Tibial artery (tissue), 4 donors: ENCODE data around the gene HHAT.

ENCODE experiments used
- DNase-seq, 2 donors: peaks; one replicate each; pipeline ENCODE4 v3.0.0-alpha.2; 2019
- H3K27ac ChIP-seq, 2 donors: fragments of 200-600 bp; sonication (generic) in 1 of 2; 1 replicate in 1 of 2; 2 replicates in 1 of 2; pipeline ENCODE4 v1.5.1; 2018 to 2019; ENCODE audit warnings: mild to moderate bottlenecking in 1 of 2
- H3K27me3 ChIP-seq, 2 donors: fragments of 200-600 bp; sonication (generic) in 1 of 2; one replicate each; pipeline versions ENCODE4 v1.5.1 to v1.6.0; 2016 to 2019
- H3K36me3 ChIP-seq, 3 donors: fragments of 200-600 bp; sonication (generic) in 2 of 3; one replicate each; pipeline ENCODE4 v1.5.1; 2016 to 2019; ENCODE audit warnings: mild to moderate bottlenecking in 2 of 3
- H3K4me1 ChIP-seq, 4 donors: fragments of 200-600 bp; sonication (generic) in 2 of 4; 1 replicate in 3 of 4; 2 replicates in 1 of 4; pipeline ENCODE4 v1.5.1; 2016 to 2019
- H3K4me3 ChIP-seq, 2 donors: fragments of 200-600 bp; sonication (generic) in 1 of 2; 1 replicate in 1 of 2; 2 replicates in 1 of 2; pipeline ENCODE4 v1.5.1; 2018 to 2019; ENCODE audit warnings: mild to moderate bottlenecking in 2 of 2
- H3K9me3 ChIP-seq, 3 donors: fragments of 200-600 bp; sonication (generic) in 1 of 3; one replicate each; pipeline ENCODE4 v1.5.1; 2016 to 2019
- intact Hi-C: fragments of 100-400 bp; cut with DNase I; formaldehyde crosslinking; loops from one replicate; pipeline ENCODE4 v1.15.0; 2023; ENCODE audit warnings: low total_unique reads
- TF ChIP-seq, protein P1 (sequence below), 2 experiments: fragments of 200-600 bp in 1 of 2; fragments of 450-650 bp in 1 of 2; IDR thresholded peaks; one replicate each; pipeline ENCODE4 v1.5.1; 2017 to 2019; ENCODE audit warnings: antibody characterized with exemption in 2 of 2, mild to moderate bottlenecking in 1 of 2, moderate library complexity in 1 of 2

The HHAT gene

DNA sequence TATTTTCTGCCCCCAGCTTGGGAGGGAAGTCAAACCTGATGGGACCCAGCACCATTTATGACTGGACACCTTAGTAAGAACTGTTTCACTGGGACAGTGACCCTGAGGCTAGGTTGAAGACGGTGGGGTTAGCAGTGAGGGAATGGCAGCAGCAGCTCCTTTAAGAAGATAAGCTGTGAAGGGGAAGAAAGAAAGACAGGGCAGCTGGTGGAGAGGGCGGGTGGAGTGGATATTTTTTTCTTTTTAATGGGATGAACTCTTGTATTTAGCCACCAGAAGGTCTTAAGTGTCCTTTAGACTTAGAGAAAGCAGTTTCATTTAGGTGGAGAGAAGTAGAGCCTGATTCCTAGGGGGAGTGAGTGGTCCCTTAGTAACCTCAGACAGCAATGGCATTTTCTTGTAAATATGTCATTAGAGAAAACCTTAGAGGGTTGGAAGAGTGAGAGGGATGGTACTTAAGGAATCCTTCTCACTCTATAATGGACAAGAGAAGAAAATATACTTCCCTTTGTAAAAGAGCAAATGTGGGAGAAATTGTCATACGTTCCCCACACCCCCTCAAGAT lies 187.5 kb downstream of the HHAT start:
- no peak for DNase-seq
- intact Hi-C loops: no loop called here

DNA sequence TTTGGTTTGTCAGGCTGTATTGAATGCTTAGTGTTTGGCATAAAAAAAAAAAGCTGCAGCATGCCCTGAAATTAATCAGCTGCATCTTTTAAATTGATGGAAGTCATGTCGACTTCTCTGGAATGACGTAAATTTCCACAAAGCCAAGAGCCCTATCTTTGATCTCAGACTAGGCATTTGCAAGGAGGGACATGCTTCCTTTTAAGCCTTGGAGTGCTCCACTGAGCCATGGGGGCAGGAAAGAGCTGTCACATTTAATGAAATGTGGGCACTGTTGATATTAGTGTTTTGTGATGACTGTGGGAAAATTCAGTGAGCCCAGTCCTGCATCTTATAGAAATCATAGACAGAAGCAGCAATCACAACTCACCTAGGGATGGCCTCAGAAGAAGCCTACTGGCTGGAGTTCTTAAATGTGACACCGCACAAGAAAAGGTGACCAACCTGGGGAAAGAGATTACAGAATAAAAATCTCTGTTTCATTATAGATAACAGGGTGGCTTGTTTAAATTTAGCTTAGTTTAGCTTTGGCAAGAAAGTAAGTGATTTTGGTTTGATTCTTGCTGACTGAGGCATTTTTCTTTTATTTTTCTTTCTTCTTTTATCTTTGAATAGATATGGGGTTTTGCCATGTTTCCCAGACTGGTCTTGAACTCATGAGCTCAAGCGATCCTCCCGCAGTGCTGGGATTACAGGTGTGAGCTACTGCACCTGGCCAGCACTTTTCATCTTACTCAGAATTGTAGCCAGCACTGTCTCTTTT lies 188.2 kb downstream of the HHAT start:
- H3K36me3 ChIP-seq: no peaks in the 10 kb centered on the region
- no peak for DNase-seq
- no peaks in the 10 kb centered on the region for H3K4me1 ChIP-seq
- H3K27ac ChIP-seq: no peak overlapping the region
- H3K27me3 ChIP-seq: no peaks in the 10 kb centered on the region
- TF ChIP-seq, protein P1, sequence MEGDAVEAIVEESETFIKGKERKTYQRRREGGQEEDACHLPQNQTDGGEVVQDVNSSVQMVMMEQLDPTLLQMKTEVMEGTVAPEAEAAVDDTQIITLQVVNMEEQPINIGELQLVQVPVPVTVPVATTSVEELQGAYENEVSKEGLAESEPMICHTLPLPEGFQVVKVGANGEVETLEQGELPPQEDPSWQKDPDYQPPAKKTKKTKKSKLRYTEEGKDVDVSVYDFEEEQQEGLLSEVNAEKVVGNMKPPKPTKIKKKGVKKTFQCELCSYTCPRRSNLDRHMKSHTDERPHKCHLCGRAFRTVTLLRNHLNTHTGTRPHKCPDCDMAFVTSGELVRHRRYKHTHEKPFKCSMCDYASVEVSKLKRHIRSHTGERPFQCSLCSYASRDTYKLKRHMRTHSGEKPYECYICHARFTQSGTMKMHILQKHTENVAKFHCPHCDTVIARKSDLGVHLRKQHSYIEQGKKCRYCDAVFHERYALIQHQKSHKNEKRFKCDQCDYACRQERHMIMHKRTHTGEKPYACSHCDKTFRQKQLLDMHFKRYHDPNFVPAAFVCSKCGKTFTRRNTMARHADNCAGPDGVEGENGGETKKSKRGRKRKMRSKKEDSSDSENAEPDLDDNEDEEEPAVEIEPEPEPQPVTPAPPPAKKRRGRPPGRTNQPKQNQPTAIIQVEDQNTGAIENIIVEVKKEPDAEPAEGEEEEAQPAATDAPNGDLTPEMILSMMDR (IDR thresholded peaks at IDR 0.05): no peak
- no peak overlapping the region for H3K4me3 ChIP-seq
- H3K9me3 ChIP-seq: no peaks in the 10 kb centered on the region
- intact Hi-C loops: no loop called here

More for the DNA sequence above, 187.5 kb downstream of the HHAT start:
- H3K36me3 ChIP-seq: no peaks in the 10 kb centered on the region
- no peaks in the 10 kb centered on the region for H3K27me3 ChIP-seq
- TF ChIP-seq, protein P1 (IDR thresholded peaks at IDR 0.05): no peak
- no peaks in the 10 kb centered on the region for H3K9me3 ChIP-seq
- no peaks in the 10 kb centered on the region for H3K4me1 ChIP-seq
- H3K4me3 ChIP-seq: no peak overlapping the region
- H3K27ac ChIP-seq: no peak overlapping the region

DNA sequence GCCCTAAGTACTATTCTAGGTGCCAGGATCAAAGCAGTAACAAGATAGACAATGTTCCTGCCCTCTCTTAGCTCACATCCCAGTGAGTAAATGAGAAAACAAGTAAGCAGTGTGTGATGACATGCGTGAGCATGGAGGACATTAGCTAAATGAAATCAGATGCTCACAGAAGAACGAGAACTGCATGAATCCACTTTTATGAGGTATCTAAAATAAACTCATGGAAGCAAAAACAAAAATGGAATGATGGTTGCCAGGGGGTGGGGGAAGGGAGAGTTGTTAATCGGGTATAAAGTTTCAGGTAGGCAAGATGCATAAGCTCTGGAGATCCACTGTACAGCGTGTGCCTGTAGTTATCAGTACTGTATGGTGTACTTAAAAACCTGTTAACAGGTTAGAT lies 195.1 kb downstream of the HHAT start:
- no peak for DNase-seq
- TF ChIP-seq, protein P1 (IDR thresholded peaks at IDR 0.05): no peak
- Histone ChIP-seq H3K27ac (no peak overlapping the region), H3K4me1 (no peaks in the 10 kb centered on the region), H3K27me3 (no peaks in the 10 kb centered on the region), H3K36me3 (no peaks in the 10 kb centered on the region), H3K4me3 (no peak overlapping the region), H3K9me3 (no peaks in the 10 kb centered on the region)
- intact Hi-C loops: no loop called here

DNA sequence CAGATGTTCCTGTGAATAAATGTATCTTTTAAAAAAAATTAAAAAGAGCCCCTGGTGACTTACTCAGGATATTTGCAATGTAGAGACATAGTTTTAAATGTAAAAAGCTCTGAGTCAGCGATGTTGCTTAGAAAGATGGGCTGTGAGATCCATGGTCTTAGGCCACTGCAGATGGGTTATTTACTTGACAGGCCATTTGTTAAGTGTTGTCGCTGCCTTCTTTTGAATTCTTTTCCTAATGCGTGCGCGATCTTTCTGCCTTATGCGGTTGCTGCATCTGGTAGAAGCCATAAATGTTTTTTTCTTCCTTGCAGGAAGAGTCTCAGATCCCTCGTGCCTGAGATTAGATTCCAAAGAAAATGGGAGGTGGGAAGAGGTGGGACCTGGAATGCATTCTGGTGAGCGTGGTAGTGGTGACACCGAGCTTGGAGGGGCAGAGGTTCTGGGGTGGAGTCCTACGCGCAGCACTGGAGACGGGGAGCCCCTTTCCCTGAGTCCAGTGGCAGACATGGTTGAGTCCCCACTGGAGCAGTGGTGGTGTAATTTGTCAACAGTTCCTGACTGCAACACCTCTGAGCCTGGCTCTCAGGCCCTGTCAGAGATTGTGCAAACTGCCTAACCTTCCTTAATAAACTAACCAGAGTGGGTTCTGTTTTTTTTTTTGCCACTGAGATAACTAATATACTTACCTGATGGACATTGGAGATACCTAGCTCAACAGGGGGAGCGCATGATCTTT lies 197.2 kb downstream of the HHAT start:
- TF ChIP-seq, protein P1 (IDR thresholded peaks at IDR 0.05): no peak
- no peaks in the 10 kb centered on the region for H3K36me3 ChIP-seq
- intact Hi-C loops: no loop called here

DNA sequence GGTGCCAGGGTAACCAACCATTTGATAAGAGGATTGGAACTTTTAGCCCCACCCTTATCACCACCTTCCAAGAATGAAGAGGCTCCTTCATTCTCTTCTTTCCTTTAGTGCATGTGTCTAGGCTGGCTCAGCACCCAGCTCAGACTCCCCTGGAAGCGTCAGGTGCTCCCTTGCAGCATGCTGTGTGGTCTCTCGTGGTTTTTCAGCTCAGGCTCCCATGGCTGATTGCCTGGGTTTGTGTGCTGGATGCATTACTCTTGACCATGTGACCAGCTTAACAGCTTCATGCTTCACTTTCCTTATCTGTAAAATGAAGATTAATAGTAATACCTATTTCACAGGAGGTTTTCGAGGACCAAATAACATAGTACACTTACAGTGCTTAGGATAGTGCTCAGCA lies 198.4 kb downstream of the HHAT start:
- intact Hi-C loops: no loop called here
- no peaks in the 10 kb centered on the region for H3K9me3 ChIP-seq
- no peaks in the 10 kb centered on the region for H3K36me3 ChIP-seq

More for the DNA sequence above, 197.2 kb downstream of the HHAT start:
- Histone ChIP-seq H3K4me3 (no peak overlapping the region), H3K27me3 (no peaks in the 10 kb centered on the region), H3K4me1 (no peaks in the 10 kb centered on the region), H3K9me3 (no peaks in the 10 kb centered on the region), H3K27ac (no peak overlapping the region)
- DNase-seq: no peak

More for the DNA sequence above, 198.4 kb downstream of the HHAT start:
- Histone ChIP-seq H3K4me1 (no peaks in the 10 kb centered on the region), H3K27ac (no peak overlapping the region), H3K4me3 (no peak overlapping the region), H3K27me3 (no peaks in the 10 kb centered on the region)
- no peak for DNase-seq
- TF ChIP-seq, protein P1 (IDR thresholded peaks at IDR 0.05): no peak
